ENCODE measurements around the gene PEAK3. TPM values are rescaled to one million over a fixed set of nuclear protein-coding genes. Genes with fewer than 3 reads are reported as not detected.
A peak's percentile ranks its signal among the peaks of the same experiment; 100 is the strongest.

PEAK3 gene
- polyA plus RNA-seq, 3 donors, result 2.4 to 6.3 (median 2.9) TPM

DNA sequence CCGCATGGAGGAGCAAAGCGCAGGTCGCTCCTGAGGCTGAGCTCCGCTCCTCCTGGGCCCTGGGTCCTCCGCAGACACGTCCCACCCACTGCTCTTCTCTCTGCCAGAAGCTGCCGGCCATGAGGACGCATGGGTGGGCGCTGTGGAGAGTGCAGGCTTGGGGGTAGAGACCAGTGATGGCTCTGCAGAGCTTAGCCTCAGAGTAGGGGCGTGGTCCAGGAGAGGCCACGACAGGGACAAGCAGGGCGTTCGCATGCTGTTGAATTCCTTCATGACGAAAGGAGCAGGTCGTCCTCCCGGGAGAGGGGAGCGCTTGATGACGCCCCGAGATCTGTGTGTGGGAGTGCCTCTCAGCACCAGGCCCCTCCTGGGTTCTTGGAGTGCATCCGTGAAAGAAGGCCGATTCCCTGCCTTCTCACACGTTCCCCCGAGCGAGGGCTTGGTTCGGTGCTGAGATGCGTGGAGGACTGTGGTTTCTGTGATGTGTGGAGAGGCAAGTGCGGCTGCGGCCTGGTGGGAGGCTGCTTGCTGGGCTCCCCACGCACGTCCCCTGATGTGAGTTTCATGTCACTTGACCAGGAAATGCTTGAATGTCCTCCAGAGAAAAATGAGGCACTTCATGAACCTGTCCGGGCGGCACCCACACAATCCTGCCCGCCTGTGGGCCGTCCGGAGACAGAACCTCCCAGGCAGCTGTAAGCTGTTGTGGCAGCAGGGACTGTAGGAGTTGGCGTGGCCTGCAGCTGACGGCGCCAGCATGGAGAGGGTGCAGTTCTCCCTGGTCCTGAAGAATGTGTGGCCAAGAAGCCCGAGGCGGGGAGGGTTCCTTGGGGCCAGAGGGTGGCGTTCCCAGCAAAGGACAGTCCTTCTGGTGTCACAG, 40.9 kb downstream of the PEAK3 start:
- intact Hi-C loops (cut with micrococcal nuclease), result no loop called here

More for the DNA sequence above, 40.9 kb downstream of the PEAK3 start:
- Histone ChIP-seq H3K4me3 (replicated peaks in 1 of 3; ENCODE audit: low read depth in 2 of 3, low read length in 3 of 3) (no peak overlapping the region), H3K36me3 (replicated peaks in 1 of 2; ENCODE audit: control insufficient read depth in 1 of 2, insufficient read depth in 2 of 2, low read length in 2 of 2) (peaks cover 33 to 54% of the 10 kb centered on the region in 2 donors), H4K20me1 (ENCODE audit: insufficient read depth, low read length) (peaks cover 87% of the 10 kb centered on the region), H2AFZ (ENCODE audit: insufficient read depth, low read depth, low read length, poor library complexity, severe bottlenecking) (no peak overlapping the region), H3K79me2 (ENCODE audit: insufficient read depth, low read length) (peaks cover 83% of the 10 kb centered on the region), H3K4me2 (replicated peaks; ENCODE audit: extremely low read depth, low read length, poor library complexity, severe bottlenecking) (no peak overlapping the region), H3K27ac (ENCODE audit: low read depth in 1 of 2, low read length in 2 of 2) (peak overlapping the region in 1 of 2 donors; percentile 99), H3K9ac (ENCODE audit: insufficient read depth, low read length, poor library complexity, severe bottlenecking) (no peak overlapping the region), H3K27me3 (ENCODE audit: control insufficient read depth in 2 of 2, insufficient read depth in 2 of 2, low read length in 2 of 2) (no peaks in the 10 kb centered on the region), H3K4me1 (ENCODE audit: control insufficient read depth in 1 of 2, insufficient read depth in 2 of 2, low read length in 2 of 2) (peaks cover 37 to 44% of the 10 kb centered on the region in 2 donors), H3K9me3 (replicated peaks in 1 of 2; ENCODE audit: control insufficient read depth in 1 of 2, insufficient read depth in 1 of 2, low read length in 2 of 2) (no peaks in the 10 kb centered on the region)
- DNase-seq, result no peak
- TF ChIP-seq, protein P1, sequence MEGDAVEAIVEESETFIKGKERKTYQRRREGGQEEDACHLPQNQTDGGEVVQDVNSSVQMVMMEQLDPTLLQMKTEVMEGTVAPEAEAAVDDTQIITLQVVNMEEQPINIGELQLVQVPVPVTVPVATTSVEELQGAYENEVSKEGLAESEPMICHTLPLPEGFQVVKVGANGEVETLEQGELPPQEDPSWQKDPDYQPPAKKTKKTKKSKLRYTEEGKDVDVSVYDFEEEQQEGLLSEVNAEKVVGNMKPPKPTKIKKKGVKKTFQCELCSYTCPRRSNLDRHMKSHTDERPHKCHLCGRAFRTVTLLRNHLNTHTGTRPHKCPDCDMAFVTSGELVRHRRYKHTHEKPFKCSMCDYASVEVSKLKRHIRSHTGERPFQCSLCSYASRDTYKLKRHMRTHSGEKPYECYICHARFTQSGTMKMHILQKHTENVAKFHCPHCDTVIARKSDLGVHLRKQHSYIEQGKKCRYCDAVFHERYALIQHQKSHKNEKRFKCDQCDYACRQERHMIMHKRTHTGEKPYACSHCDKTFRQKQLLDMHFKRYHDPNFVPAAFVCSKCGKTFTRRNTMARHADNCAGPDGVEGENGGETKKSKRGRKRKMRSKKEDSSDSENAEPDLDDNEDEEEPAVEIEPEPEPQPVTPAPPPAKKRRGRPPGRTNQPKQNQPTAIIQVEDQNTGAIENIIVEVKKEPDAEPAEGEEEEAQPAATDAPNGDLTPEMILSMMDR (IDR thresholded peaks at IDR 0.05), result no peak
- Mint-ChIP-seq H3K4me1 (peaks cover 44% of the 10 kb centered on the region), H3K9me3 (no peaks in the 10 kb centered on the region), H3K36me3 (peaks cover 34 to 56% of the 10 kb centered on the region in 2 donors), H3K27ac (peak overlapping the region in 3 of 7 donors; percentile 22 to 38 (median 24)), H3K27me3 (ENCODE audit: low read depth in 3 of 3) (peaks cover 0 to 1% (median 0%) of the 10 kb centered on the region in 3 donors), H3K4me3 (no peak overlapping the region)
- 94% methylated on average over 35 of the region's 41 CpGs for WGBS (ENCODE audit: insufficient coverage)
